GM21367 (cell line): ENCODE data around the gene MRTFB.
"Not testable (repeated sequence)": the region's sequence is repeated elsewhere in the genome, so short reads cannot be mapped to it uniquely, and the experiment has no call there.

Experiments used
- ATAC-seq: cut with Tn5 transposase; IDR thresholded peaks from one replicate; pipeline ENCODE4 v1.9.1; 2021; ENCODE audit not compliant: unreplicated experiment

MRTFB gene

DNA sequence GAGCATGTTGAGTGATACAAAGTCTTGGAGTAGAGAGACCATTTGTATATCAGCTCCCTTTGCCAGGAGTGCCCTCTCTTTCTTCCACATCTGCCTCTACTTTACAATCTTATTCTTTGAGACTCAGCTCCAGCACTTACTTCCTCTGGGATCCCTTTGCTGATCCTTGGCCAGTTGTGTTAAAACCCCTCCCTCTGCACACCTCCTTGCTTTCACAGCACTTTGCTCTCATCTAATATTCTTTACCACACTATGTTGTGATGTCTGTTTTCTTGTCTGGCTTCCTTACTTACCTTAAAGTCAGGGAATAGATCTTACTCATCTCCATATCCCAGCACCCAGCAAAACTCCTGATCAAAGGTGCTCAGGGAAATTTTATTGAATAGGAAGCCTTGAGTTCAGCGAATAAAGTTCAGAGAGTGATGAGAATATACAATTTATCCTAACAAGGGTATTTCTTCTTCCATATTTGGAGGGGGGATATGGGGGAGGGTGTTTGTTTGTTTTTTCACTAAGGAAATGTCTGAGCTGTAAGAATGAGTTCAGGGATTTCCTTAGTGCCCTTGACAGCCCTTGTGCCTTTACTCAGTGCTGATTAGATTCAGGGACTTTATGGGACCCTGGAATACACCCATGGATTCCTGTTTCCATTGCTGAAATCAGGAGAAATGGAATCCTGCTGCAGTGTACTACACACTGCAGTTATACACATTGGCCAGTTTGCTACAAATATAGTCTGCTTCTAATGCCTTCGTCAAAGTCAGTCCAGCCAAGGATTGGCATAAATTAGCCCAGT is 32.0 kb downstream of the MRTFB start:
- ATAC-seq, result no peak

DNA sequence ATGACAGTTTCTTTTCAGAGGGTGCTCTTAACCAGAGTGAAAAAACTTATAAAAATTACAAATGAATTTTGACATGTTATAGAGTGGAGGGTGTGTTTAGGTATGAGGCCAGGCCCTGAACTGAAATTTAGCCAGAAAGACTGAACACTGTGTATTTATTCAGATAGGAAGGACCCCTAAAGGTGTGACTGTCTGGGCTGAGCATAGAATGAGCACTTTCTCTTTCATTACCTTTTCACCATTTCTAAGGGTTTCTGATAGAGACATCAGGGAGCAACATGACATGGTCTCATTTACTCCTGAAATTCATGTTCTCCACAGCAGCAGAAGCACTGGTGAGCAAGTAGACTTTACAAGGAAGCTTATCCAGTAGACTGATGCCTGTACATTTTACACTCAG is 32.9 kb downstream of the MRTFB start:
- no peak for ATAC-seq

DNA sequence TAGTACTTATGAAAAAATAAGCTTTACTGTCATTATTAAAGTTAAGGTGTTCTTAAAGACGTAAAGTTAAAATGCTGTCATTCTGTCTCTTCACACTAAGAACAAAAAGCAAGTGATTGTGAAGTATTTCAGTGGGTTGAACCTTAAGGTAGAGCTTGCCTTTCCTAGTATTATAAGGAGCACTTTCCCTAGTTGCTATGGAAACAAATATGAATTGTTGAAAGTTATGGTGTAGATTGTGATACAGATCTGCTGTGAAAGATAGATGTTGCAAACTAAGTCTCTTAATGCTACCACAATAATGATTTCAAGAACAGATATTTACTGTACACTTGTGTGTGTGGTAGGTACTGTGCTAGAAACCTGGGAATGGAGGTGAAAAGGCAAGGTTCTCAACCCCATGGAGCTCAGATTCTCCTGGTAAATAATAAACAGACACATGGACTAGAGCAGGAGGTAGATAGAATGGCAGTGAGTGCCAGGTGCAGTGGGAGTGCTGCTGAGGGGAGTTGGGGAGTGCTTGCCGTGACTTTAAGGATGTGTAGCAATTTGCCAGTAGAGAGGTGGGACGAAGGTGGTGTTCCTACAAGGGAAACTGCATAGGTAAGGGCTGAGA is 34.7 kb downstream of the MRTFB start:
- no peak for ATAC-seq

- no peak for ATAC-seq
Measured at GRCh38 chr16:14106457-14106856, 35.3 kb downstream of the MRTFB start.

DNA sequence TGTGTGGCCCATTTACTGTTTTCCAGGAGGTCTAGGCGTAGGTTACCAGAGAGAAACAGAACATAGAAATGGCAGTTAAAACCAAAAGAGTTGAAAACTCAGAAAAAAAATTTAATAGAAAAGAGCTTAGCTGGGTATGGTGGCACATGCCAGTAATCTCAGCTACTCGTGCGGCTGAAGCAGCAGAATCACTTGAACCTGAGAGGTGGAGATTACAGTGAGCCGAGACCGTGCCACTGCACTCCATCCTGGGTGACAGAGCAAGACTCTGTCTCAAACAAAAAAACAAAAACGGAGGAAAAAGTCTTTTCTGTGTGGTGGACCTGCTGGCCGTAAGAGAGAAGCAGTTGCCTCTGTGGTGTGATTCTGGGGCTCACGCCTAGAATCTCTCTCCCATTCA is 35.8 kb downstream of the MRTFB start:
- ATAC-seq, result no peak

DNA sequence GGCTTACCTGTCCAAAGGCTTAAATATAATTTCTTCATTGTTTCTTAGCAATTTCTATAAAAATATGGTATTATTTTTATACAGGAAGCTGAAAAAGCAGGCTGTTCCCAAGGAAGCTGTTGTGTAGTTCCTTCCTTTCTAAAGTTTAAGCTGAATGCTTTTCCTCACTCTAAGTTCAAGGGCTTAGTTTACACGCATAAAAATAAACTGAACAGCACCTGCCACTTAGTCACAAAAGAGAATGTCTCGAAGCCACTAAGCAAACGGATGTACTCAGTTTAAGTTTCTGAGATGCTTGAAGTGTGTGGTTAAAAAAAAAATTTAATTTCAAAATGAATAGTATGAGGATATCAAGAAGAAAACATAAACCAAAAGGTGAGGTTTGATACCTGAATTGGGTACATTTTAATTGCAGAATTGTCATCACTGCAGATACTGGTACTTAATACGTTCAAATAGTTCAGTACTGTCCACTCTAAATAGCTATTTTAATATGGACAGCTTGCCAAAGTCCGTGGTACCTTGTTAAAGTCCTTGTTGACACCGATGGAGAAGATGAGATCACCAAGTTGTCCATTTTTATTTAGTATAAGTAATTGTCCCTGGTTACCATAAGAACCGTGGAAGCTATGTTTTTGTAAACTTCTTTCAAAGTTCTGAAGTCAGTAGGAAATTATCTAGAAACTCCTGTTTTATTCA is 38.1 kb downstream of the MRTFB start:
- no peak for ATAC-seq

DNA sequence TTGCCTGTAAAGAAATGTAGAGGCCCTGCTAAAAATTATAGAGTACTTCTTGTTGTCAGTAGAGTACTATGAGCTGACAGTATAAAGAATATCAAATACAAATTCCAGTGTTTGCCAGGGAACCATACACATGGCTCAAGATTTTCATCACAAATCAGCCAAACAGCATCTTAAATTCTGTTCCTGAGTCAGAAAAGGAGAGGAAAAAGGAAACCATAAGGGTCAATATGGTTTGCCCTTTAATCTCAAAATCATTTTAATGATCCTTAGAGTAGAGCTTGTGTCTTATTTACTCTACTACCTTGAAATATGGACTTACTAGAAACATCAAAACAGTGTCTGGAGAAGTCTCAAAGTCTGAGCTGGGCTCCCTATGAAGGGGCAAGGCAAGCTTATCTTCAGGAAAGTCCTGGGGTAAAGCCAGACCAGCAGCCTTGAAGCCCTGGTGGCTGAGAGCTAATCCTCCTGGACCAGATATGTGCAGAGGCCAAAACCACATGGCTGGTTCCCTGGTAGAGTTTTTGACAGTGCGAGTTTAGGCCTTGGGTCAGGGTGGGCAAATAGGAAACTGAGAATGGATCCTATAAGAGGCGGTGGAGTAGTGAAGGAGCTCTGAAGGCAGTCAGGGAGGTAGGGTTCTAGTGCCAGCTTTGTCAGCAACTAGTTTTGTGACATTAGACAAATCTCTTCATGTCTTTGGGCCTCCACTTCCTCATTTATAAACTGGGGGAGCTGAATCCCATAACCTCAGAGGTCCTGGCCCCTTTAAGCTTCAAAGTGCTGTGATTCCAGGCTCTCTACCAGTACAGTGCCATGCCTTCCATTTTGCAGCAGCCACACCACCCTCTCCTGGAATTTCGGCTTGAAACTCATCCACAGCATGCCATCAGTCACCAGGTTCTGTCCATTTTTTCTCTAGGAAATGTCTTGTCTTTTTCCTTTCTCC is 38.9 kb downstream of the MRTFB start:
- ATAC-seq, result no peak

DNA sequence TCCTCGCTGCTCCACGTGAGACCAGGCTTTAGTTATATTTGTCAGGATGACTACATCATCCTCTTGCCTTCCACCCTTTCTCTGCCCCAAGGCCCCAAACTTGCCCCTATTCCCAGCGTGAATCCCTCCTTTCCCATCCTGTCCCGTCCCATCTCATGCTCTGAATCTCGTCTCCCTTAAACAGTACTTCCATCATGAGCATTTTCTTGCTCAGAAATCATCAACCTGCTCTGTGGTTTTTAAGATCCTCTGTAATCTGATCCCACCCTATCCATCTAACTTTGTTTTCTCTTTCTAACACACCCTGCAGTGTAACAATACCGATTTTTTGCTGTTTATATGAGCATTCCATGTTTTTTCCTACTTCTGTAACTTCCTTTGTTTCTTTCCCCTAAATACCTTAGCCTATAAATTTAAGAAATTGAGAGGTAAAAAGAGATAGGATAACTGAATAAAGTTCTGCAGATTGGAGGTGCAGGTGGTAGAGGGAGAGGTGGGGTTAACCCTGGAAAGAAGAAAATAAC is 39.7 kb downstream of the MRTFB start:
- no peak for ATAC-seq

GRCh38 chr16:14111713-14112538 is 40.8 kb downstream of the MRTFB start:
- no peak for ATAC-seq

DNA sequence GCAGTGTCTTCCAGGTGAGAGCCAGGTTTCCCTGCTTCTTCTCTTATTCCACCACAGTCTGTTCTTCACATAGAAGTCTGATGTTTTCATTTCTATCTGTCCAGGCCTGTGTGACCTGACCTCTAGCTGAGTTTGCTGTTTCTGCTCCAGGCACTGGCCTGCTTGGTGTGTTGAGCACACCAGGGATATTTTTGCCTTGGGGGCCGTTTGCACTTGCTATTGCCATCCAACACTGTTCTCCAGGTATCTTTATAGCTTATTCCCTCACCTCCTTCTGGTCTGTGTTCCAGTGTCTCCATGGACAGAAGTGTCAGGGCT is 41.4 kb downstream of the MRTFB start:
- no peak for ATAC-seq

- ATAC-seq, result no peak
Measured at GRCh38 chr16:14113344-14113743, 42.2 kb downstream of the MRTFB start.

GRCh38 chr16:14117051-14117450 is 45.9 kb downstream of the MRTFB start:
- no peak for ATAC-seq

- no peak for ATAC-seq
Measured at GRCh38 chr16:14119799-14120198, 48.7 kb downstream of the MRTFB start.

DNA sequence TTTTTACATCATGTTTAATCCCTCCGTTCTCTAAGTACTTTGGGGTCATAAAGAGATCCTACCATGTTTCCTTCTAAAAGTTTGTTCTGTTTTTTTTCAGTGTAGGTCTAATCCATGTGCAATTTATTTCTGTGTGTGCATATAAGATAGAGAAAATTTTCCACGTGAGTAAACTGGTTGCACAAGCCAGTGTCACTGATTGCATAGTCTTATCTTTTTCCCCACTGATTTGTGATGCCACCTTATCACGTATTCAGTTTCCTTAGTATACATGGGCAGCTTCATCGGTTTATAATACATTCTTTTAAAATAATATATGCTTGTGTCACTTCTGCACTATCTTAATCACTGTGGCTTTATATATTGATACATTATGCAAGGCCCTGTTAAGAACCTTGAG is 49.2 kb downstream of the MRTFB start:
- ATAC-seq, result no peak

DNA sequence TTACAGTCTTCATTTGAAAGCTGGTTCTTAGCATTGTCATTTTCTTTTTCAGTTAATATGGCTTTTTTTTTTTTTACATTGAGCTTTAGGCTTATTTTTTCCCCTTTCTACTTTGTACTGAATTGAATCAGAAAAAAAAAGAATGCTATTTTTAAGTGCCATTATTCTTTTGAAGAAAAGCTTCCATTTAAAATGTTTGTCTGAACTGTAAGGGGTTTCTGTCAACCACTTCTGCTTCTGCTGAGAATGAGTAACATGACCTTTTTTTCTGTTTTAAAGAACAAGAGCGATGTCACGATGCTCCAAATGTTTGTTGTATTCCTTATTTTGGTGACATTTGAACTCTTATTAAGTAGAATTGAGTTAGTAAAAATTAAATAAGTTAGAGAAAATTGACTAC is 50.0 kb downstream of the MRTFB start:
- ATAC-seq, result no peak

- no peak for ATAC-seq
Measured at GRCh38 chr16:14121872-14122271, 50.8 kb downstream of the MRTFB start.

DNA sequence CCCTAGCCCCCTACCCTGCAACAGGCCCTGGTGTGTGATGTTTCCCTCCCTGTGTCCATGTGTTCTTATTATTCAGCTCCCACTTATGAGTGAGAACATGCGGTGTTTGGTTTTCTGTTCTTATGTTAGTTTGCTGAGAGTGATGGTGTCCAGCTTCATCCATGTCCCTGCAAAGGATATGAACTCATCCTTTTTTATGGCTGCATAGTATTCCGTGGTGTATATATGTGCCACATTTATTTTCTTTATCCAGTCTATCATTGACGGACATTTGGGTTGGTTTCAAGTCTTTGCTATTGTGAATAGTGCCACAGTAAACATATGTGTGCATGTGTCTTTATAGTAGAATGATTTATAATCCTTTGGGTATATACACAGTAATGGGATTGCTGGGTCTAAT is 51.3 kb downstream of the MRTFB start:
- ATAC-seq, result not testable (repeated sequence)

DNA sequence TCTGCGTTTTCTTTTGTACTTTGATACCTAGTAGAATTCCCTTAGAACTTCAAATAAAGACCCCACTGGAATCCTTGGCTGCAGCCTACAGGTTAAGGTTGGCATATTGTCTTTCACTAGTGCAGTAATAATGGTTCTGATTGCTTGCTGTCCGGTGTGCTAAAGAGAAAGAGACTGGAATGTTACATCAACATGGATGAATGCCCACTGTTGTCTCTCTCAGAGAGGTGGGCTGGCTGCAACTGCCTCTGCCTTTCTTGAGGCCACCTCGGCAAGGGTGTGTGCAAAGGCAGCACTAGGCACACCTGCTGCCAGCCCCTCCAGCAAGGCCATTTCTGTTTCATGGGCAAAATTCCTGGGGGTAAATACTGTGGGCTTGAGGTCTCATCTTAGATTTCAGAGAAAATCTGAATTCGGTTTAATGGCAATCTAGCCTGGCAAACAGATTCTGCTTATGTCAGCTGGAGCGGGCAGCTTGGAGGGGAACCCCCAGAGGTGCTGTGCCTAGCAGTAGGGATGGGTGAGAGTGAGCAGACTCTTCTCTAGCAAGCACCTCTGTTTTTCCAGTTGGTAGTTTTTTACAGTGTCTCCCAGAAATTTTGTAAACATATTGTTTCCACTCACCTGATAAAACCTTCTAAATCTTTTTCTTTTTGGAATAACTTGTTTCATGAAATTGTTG is 54.0 kb downstream of the MRTFB start:
- no peak for ATAC-seq

GRCh38 chr16:14125708-14126107 is 54.6 kb downstream of the MRTFB start:
- no peak for ATAC-seq

DNA sequence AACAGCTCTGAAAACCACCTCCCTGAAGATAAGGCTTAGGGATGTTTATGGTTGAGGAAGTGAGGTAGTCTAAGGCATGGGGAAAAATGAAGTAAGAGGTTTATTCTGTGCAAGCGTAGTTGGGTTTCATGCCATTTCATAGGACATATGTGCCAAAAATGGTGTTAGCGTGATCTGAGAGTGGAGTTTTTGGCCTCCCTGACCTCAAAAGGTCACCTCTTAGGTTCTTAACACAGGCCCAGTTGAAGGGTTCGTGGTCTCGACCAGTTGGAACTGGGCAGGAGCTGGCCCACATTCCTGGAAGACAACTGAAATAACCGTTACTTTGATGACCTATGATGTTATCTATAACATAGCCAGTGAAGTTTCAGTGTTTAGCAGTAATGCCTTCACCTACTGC is 57.0 kb downstream of the MRTFB start:
- no peak for ATAC-seq
